Measurements from ENCODE around the gene TPK1.

GRCh38 chr7:144791488-144791887 lies 44.4 kb downstream of the TPK1 start:
- TF ChIP-seq CTCF (IDR thresholded peaks at IDR 0.05) (no peak), POLR2A (IDR thresholded peaks at IDR 0.05) (no peak)

Data from right lobe of liver (tissue), 4 donors.